Testis (tissue), 2 donors: Measurements from ENCODE around the gene PHACTR4.
"Not testable (repeated sequence)": the region's sequence is repeated elsewhere in the genome, so short reads cannot be mapped to it uniquely, and the experiment has no call there.

Source experiments
- POLR2A ChIP-seq: fragments of 450-650 bp; IDR thresholded peaks from one replicate; pipeline ENCODE4 v1.6.1; 2017; ENCODE audit warnings: antibody characterized with exemption, mild to moderate bottlenecking, moderate library complexity
- TF ChIP-seq, protein P1 (sequence below), 3 experiments: fragments of 450-650 bp in 2 of 3; fragments of 200-600 bp in 1 of 3; sonication (generic) in 1 of 3; IDR thresholded peaks; one replicate each; pipeline ENCODE4 v1.5.1; 2016 to 2019; ENCODE audit warnings: antibody characterized with exemption in 3 of 3, mild to moderate bottlenecking in 2 of 3, moderate library complexity in 1 of 3

DNA sequence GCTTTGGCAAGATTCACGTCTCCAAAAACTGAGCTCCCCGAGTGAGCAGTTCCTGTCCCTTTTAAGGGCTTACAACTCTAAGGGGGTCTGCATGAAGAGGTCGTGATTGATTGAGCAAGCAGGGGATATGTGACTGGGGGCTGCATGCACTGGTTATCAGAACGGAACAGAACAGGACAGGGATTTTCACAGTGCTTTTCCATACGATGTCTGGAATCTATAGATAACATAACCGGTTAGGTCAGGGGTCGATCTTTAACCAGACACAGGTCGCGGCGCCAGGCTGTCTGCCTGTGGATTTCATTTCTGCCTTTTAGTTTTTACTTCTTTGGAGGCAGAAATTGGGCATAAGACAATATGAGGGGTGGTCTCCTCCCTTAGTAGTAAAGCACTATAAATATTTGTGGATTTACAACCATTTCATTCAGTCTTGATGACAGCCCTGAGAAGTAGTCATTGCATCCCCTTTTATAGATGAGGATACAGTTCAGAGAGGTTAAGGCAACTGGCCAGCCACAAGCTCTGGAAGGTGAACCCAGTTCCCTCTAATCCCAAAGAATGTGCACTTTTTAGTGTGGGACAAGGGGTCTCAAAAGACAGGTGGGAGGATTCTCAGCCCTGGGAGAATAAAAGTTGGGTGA is 155.6 kb downstream of the PHACTR4 start:
- TF ChIP-seq POLR2A, result not testable (repeated sequence)
- TF ChIP-seq, protein P1, sequence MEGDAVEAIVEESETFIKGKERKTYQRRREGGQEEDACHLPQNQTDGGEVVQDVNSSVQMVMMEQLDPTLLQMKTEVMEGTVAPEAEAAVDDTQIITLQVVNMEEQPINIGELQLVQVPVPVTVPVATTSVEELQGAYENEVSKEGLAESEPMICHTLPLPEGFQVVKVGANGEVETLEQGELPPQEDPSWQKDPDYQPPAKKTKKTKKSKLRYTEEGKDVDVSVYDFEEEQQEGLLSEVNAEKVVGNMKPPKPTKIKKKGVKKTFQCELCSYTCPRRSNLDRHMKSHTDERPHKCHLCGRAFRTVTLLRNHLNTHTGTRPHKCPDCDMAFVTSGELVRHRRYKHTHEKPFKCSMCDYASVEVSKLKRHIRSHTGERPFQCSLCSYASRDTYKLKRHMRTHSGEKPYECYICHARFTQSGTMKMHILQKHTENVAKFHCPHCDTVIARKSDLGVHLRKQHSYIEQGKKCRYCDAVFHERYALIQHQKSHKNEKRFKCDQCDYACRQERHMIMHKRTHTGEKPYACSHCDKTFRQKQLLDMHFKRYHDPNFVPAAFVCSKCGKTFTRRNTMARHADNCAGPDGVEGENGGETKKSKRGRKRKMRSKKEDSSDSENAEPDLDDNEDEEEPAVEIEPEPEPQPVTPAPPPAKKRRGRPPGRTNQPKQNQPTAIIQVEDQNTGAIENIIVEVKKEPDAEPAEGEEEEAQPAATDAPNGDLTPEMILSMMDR (IDR thresholded peaks at IDR 0.05), result not testable (repeated sequence)
